ENCODE results near the gene MGRN1. TPM values are rescaled to one million over a fixed set of nuclear protein-coding genes. Genes with fewer than 3 reads are reported as not detected.

The MGRN1 gene
- total and polyA plus RNA-seq, 4 donors, result 29.5 to 112 (median 47.0) TPM

- 93 to 94% methylated on average over 22 of the region's 22 CpGs for WGBS, 2 donors
- H3K27ac ChIP-seq (ENCODE audit: low read depth in 1 of 2, low read length in 1 of 2), result no peak overlapping the region
- H3K4me1 ChIP-seq (ENCODE audit: control insufficient read depth in 5 of 5, insufficient read depth in 5 of 5, low read length in 5 of 5), result peaks cover 0 to 7% (median 0%) of the 10 kb centered on the region in 5 donors
- no peak overlapping the region for H3K9ac ChIP-seq (ENCODE audit: insufficient read depth in 1 of 2, low read length in 2 of 2)
- no peak for TF ChIP-seq CTCF (IDR thresholded peaks at IDR 0.05; ENCODE audit: control extremely low read depth, extremely low read depth)
- no peak overlapping the region for H3K4me3 ChIP-seq
- peaks cover 6 to 19% (median 18%) of the 10 kb centered on the region in 4 donors for H3K36me3 ChIP-seq (ENCODE audit: control insufficient read depth in 4 of 4, insufficient read depth in 4 of 4, low read length in 4 of 4)
- no peaks in the 10 kb centered on the region for H3K27me3 ChIP-seq (ENCODE audit: control insufficient read depth in 3 of 3, insufficient read depth in 3 of 3, low read length in 2 of 3)
- no peak for DNase-seq
- ATAC-seq (ENCODE audit: insufficient read depth, low FRiP score), result no peak
- no peaks in the 10 kb centered on the region for H3K9me3 ChIP-seq (ENCODE audit: control insufficient read depth in 4 of 4, insufficient read depth in 3 of 4, low read length in 3 of 4)
These were observed 22.4 kb downstream of the MGRN1 start for GRCh38 chr16:4646773-4647643.

GRCh38 chr16:4647644-4647980, 23.0 kb downstream of the MGRN1 start:
- TF ChIP-seq CTCF (IDR thresholded peaks at IDR 0.05; ENCODE audit: control extremely low read depth, extremely low read depth), result no peak
- Histone ChIP-seq H3K36me3 (ENCODE audit: control insufficient read depth in 4 of 4, insufficient read depth in 4 of 4, low read length in 4 of 4) (peaks cover 6 to 24% (median 20%) of the 10 kb centered on the region in 4 donors), H3K27me3 (ENCODE audit: control insufficient read depth in 3 of 3, insufficient read depth in 3 of 3, low read length in 2 of 3) (no peaks in the 10 kb centered on the region), H3K9ac (ENCODE audit: insufficient read depth in 1 of 2, low read length in 2 of 2) (no peak overlapping the region), H3K4me1 (ENCODE audit: control insufficient read depth in 5 of 5, insufficient read depth in 5 of 5, low read length in 5 of 5) (peaks cover 0 to 9% (median 2%) of the 10 kb centered on the region in 5 donors), H3K9me3 (ENCODE audit: control insufficient read depth in 4 of 4, insufficient read depth in 3 of 4, low read length in 3 of 4) (no peaks in the 10 kb centered on the region), H3K4me3 (no peak overlapping the region), H3K27ac (ENCODE audit: low read depth in 1 of 2, low read length in 1 of 2) (no peak overlapping the region)
- DNase-seq (no peak), ATAC-seq (ENCODE audit: insufficient read depth, low FRiP score) (no peak)
- WGBS, 2 donors, result 96 to 98% methylated on average over 8 of the region's 8 CpGs

DNA sequence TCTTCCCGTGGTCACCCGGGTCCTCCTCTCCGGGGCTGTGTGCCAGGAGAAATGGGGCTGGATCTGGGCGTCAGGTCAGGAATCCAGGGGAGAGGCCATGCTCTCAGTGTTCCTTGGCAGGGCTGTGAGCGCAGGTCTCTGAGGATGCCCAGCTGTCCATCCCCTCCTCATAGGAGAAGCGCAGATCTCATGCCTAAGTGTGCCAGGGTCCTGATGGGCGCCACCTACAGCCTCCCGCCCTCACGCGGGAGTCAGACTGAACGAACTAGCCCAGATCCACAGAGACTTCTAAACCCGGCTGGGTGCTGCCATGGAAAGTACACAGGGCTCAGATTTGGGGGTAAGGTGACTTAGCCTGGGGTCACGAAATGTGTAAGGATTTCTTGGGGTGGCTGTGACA, 24.3 kb downstream of the MGRN1 start:
- Histone ChIP-seq H3K27me3 (ENCODE audit: control insufficient read depth in 3 of 3, insufficient read depth in 3 of 3, low read length in 2 of 3) (no peaks in the 10 kb centered on the region), H3K9ac (ENCODE audit: insufficient read depth in 1 of 2, low read length in 2 of 2) (no peak overlapping the region), H3K4me1 (ENCODE audit: control insufficient read depth in 5 of 5, insufficient read depth in 5 of 5, low read length in 5 of 5) (peaks cover 0 to 9% (median 7%) of the 10 kb centered on the region in 5 donors), H3K36me3 (ENCODE audit: control insufficient read depth in 4 of 4, insufficient read depth in 4 of 4, low read length in 4 of 4) (peaks cover 6 to 29% (median 20%) of the 10 kb centered on the region in 4 donors), H3K27ac (ENCODE audit: low read depth in 1 of 2, low read length in 1 of 2) (no peak overlapping the region), H3K9me3 (ENCODE audit: control insufficient read depth in 4 of 4, insufficient read depth in 3 of 4, low read length in 3 of 4) (no peaks in the 10 kb centered on the region), H3K4me3 (no peak overlapping the region)
- DNase-seq (no peak), ATAC-seq (ENCODE audit: insufficient read depth, low FRiP score) (no peak)
- WGBS, 2 donors, result 91 to 96% methylated on average over 13 of the region's 13 CpGs
- no peak for TF ChIP-seq CTCF (IDR thresholded peaks at IDR 0.05; ENCODE audit: control extremely low read depth, extremely low read depth)
